Smooth muscle cell (in vitro differentiated cells): ENCODE results near the gene HPSE. TPM values are rescaled to one million over a fixed set of nuclear protein-coding genes. Genes with fewer than 3 reads are reported as not detected.

ENCODE experiments used
- DNase-seq: peaks from one replicate; lab custom pipeline; 2025; ENCODE audit not compliant: unreplicated experiment; lab: John Stamatoyannopoulos, UW
- H2AFZ ChIP-seq: fragments of 200-600 bp; sonication (generic); 2 replicates; pipeline ENCODE4 v1.6.0; 2016; ENCODE audit warnings: antibody characterized with exemption, low read depth, mild to moderate bottlenecking
- H3F3A ChIP-seq: fragments of 200-600 bp; sonication (generic); 2 replicates; pipeline ENCODE4 v1.6.0; 2017; ENCODE audit warnings: antibody characterized with exemption, low read depth
- H3K27ac ChIP-seq: fragments of 200-600 bp; sonication (generic); 2 replicates; pipeline ENCODE4 v1.5.1; 2016; ENCODE audit warnings: low read depth, mild to moderate bottlenecking
- H3K27me3 ChIP-seq: fragments of 200-600 bp; sonication (generic); 2 replicates; pipeline ENCODE4 v1.6.1; 2016; ENCODE audit warnings: low read depth, mild to moderate bottlenecking
- H3K36me3 ChIP-seq: fragments of 200-600 bp; sonication (generic); 2 replicates; pipeline ENCODE4 v1.5.1; 2016; ENCODE audit warnings: low read depth
- H3K4me1 ChIP-seq: fragments of 200-600 bp; sonication (generic); 2 replicates; pipeline ENCODE4 v1.5.1; 2016; ENCODE audit warnings: low read depth
- H3K4me2 ChIP-seq: fragments of 200-600 bp; sonication (generic); 2 replicates; pipeline ENCODE4 v1.6.0; 2016; ENCODE audit warnings: mild to moderate bottlenecking
- H3K4me3 ChIP-seq: fragments of 200-600 bp; sonication (generic); 2 replicates; pipeline ENCODE4 v1.5.1; 2016; ENCODE audit warnings: mild to moderate bottlenecking
- H3K79me2 ChIP-seq: fragments of 200-600 bp; sonication (generic); 2 replicates; pipeline ENCODE4 v1.6.0; 2016; ENCODE audit warnings: low read depth, mild to moderate bottlenecking
- H3K9ac ChIP-seq: fragments of 200-600 bp; sonication (generic); 2 replicates; pipeline ENCODE4 v1.6.0; 2016; ENCODE audit warnings: low read depth
- H3K9me3 ChIP-seq: fragments of 200-600 bp; sonication (generic); replicated peaks from 2 replicates; pipeline ENCODE4 v1.5.1; 2016; ENCODE audit warnings: low read depth
- H4K20me1 ChIP-seq: fragments of 200-600 bp; sonication (generic); 2 replicates; pipeline ENCODE4 v1.6.0; 2016; ENCODE audit warnings: low read depth
- CTCF ChIP-seq: fragments of 200-600 bp; sonication (generic); IDR thresholded peaks from 2 replicates; pipeline ENCODE4 v1.5.1; 2017; ENCODE audit warnings: borderline replicate concordance, mild to moderate bottlenecking, antibody characterized with exemption; ENCODE audit not compliant: insufficient read depth, poor library complexity, severe bottlenecking
- WGBS: methylation state at CpG from one replicate; pipeline ENCODE4 v1.1.7; 2016; ENCODE audit warnings: low lambda C conversion rate; 5-methylcytosine and 5-hydroxymethylcytosine counted together
- polyA plus RNA-seq: library from polyadenylated mRNA; unstranded; fragments of >200 nt; fragmentation: Nextera tagmentation; extraction: Ambion mirVana; gene quantifications from 2 replicates; pipeline ENCODE4 v1.2.1, GENCODE V29; 2016
- total RNA-seq: library from RNA; depleted of rRNA; stranded (reverse); fragments of >200 nt; gene quantifications from 2 replicates; pipeline ENCODE4 v1.2.3, GENCODE V29; 2014

The HPSE gene
- total and polyA plus RNA-seq, 2 experiments from 2014 or later = 0.50 to 1.3 TPM

GRCh38 chr4:83323136-83323535, 11.5 kb downstream of the HPSE start:
- Histone ChIP-seq H3K4me1 (no peaks in the 10 kb centered on the region), H3K9ac (no peak overlapping the region), H3K27me3 (no peaks in the 10 kb centered on the region), H3K79me2 (no peaks in the 10 kb centered on the region), H2AFZ (no peak overlapping the region), H3K36me3 (no peaks in the 10 kb centered on the region), H3K4me2 (no peak overlapping the region), H4K20me1 (no peaks in the 10 kb centered on the region), H3K9me3 (no peaks in the 10 kb centered on the region), H3K27ac (no peak overlapping the region), H3F3A (no peaks in the 10 kb centered on the region), H3K4me3 (no peak overlapping the region)
- TF ChIP-seq CTCF = no peak
- DNase-seq = no peak
- whole genome bisulfite sequencing = 89% methylated on average over 3 of the region's 3 CpGs

- Histone ChIP-seq H3K79me2 (no peaks in the 10 kb centered on the region), H4K20me1 (no peaks in the 10 kb centered on the region), H3F3A (no peaks in the 10 kb centered on the region), H2AFZ (no peak overlapping the region), H3K4me1 (no peaks in the 10 kb centered on the region), H3K36me3 (no peaks in the 10 kb centered on the region), H3K9ac (no peak overlapping the region), H3K27me3 (no peaks in the 10 kb centered on the region), H3K27ac (no peak overlapping the region), H3K4me2 (no peak overlapping the region), H3K4me3 (no peak overlapping the region), H3K9me3 (no peaks in the 10 kb centered on the region)
- WGBS = 57% methylated on average over 5 of the region's 5 CpGs
- no peak for TF ChIP-seq CTCF
- no peak for DNase-seq
Observed at GRCh38 chr4:83320548-83320947, 14.1 kb downstream of the HPSE start.

- H3K9me3 ChIP-seq = no peaks in the 10 kb centered on the region
- H4K20me1 ChIP-seq = no peaks in the 10 kb centered on the region
- no peak overlapping the region for H3K27ac ChIP-seq
- no peaks in the 10 kb centered on the region for H3K36me3 ChIP-seq
- WGBS = 93% methylated on average over 3 of the region's 3 CpGs
- DNase-seq = no peak
- H3K4me2 ChIP-seq = no peak overlapping the region
- no peaks in the 10 kb centered on the region for H3K79me2 ChIP-seq
- no peaks in the 10 kb centered on the region for H3K4me1 ChIP-seq
- no peak overlapping the region for H2AFZ ChIP-seq
- no peaks in the 10 kb centered on the region for H3F3A ChIP-seq
- no peak for TF ChIP-seq CTCF
- H3K4me3 ChIP-seq = no peak overlapping the region
- no peaks in the 10 kb centered on the region for H3K27me3 ChIP-seq
- H3K9ac ChIP-seq = no peak overlapping the region
Observed at GRCh38 chr4:83318666-83319065, 16.0 kb downstream of the HPSE start.

- Histone ChIP-seq H3K79me2 (no peaks in the 10 kb centered on the region), H4K20me1 (no peaks in the 10 kb centered on the region)
Observed at GRCh38 chr4:83317671-83318070, 17.0 kb downstream of the HPSE start.

More at GRCh38 chr4:83317671-83318070, 17.0 kb downstream of the HPSE start:
- H3K4me2 ChIP-seq = no peak overlapping the region
- no peak for DNase-seq
- no peak overlapping the region for H3K9ac ChIP-seq
- TF ChIP-seq CTCF = no peak
- 63% methylated on average over 4 of the region's 4 CpGs for WGBS
- no peaks in the 10 kb centered on the region for H3K27me3 ChIP-seq
- H3F3A ChIP-seq = no peaks in the 10 kb centered on the region
- H3K36me3 ChIP-seq = no peaks in the 10 kb centered on the region
- no peak overlapping the region for H3K4me3 ChIP-seq
- no peak overlapping the region for H2AFZ ChIP-seq
- no peaks in the 10 kb centered on the region for H3K4me1 ChIP-seq
- H3K27ac ChIP-seq = no peak overlapping the region
- no peaks in the 10 kb centered on the region for H3K9me3 ChIP-seq
